ENCODE measurements around the gene HLX. TPM values are rescaled to one million over a fixed set of nuclear protein-coding genes. Genes with fewer than 3 reads are reported as not detected.

HLX gene
- polyA plus RNA-seq, 1 of the 3 experiments (the other 2 are of a cell fraction): 21.4 TPM

DNA sequence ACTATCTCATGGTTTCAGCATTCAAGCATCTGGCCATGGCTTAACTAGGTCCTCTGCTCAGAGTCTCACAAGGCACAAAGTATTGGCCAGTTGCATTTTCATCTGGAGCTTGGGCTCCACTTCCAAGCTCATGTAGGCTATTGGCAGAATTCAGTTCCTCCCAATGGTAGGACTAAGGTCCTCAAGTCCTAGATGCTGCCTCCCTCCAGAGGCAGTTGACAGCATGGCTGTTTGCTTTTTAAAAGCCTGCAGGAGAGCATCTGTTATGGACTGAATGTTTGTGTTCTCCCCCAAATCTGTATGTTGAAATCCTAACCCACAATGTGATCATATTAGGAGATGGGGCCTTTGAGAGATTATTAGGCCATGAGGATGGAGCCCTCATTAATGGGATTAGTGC, 38.0 kb upstream of the HLX start (continued):
- TF ChIP-seq, protein P1, sequence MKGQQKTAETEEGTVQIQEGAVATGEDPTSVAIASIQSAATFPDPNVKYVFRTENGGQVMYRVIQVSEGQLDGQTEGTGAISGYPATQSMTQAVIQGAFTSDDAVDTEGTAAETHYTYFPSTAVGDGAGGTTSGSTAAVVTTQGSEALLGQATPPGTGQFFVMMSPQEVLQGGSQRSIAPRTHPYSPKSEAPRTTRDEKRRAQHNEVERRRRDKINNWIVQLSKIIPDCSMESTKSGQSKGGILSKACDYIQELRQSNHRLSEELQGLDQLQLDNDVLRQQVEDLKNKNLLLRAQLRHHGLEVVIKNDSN (IDR thresholded peaks at IDR 0.05; ENCODE audit: borderline replicate concordance, low read depth): no peak
- no peak for TF ChIP-seq YY1 (IDR thresholded peaks at IDR 0.05; ENCODE audit: low read depth)
- no peak for TF ChIP-seq RAD21 (IDR thresholded peaks at IDR 0.05; ENCODE audit: low read length)
- TF ChIP-seq ELF1 (IDR thresholded peaks at IDR 0.05): no peak
- no peak for TF ChIP-seq SIN3A (IDR thresholded peaks at IDR 0.05; ENCODE audit: borderline replicate concordance, low read depth, low read length)
- no peak for TF ChIP-seq MXI1 (IDR thresholded peaks at IDR 0.05; ENCODE audit: low read depth, low read length)
- TF ChIP-seq, protein P2, sequence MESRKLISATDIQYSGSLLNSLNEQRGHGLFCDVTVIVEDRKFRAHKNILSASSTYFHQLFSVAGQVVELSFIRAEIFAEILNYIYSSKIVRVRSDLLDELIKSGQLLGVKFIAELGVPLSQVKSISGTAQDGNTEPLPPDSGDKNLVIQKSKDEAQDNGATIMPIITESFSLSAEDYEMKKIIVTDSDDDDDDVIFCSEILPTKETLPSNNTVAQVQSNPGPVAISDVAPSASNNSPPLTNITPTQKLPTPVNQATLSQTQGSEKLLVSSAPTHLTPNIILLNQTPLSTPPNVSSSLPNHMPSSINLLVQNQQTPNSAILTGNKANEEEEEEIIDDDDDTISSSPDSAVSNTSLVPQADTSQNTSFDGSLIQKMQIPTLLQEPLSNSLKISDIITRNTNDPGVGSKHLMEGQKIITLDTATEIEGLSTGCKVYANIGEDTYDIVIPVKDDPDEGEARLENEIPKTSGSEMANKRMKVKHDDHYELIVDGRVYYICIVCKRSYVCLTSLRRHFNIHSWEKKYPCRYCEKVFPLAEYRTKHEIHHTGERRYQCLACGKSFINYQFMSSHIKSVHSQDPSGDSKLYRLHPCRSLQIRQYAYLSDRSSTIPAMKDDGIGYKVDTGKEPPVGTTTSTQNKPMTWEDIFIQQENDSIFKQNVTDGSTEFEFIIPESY (IDR thresholded peaks at IDR 0.05; ENCODE audit: borderline replicate concordance, low read depth): no peak

GRCh38 chr1:220843481-220844011, 35.7 kb upstream of the HLX start:
- ChIA-PET POLR2A (no interaction called here), CTCF (interaction anchor here (1.2 to 1.4 kb wide), 2 partner anchors 29 to 67 kb away, joined by 3 read pairs; no protein-coding TSS in a partner anchor)
- Histone ChIP-seq H3K9me3 (no peaks in the 10 kb centered on the region), H4K20me1 (ENCODE audit: insufficient read depth) (no peaks in the 10 kb centered on the region), H3K27me3 (ENCODE audit: insufficient read depth) (no peaks in the 10 kb centered on the region), H2AFZ (ENCODE audit: low read depth) (no peak overlapping the region), H3K4me2 (no peak overlapping the region), H3K4me1 (ENCODE audit: control insufficient read depth in 1 of 2, insufficient read depth in 2 of 2, low read depth in 1 of 2, low read length in 1 of 2) (no peaks in the 10 kb centered on the region; a peak in 1 of 4 replicates), H3F3A (replicated peaks; ENCODE audit: insufficient read depth) (no peaks in the 10 kb centered on the region), H3K27ac (ENCODE audit: low read depth in 2 of 2, low read length in 1 of 2) (peak overlapping the region in 1 of 2 experiments; percentile 82; a peak in 2 of 4 replicates), H3K36me3 (replicated peaks in 1 of 2; ENCODE audit: control insufficient read depth in 1 of 2, insufficient read depth in 2 of 2, low read length in 1 of 2) (no peaks in the 10 kb centered on the region), H3K79me2 (ENCODE audit: insufficient read depth) (no peaks in the 10 kb centered on the region), H3K9me2 (no peaks in the 10 kb centered on the region), H3K4me3 (ENCODE audit: low read depth in 2 of 2, low read length in 1 of 2) (no peak overlapping the region), H3K9ac (no peak overlapping the region)
- DNase-seq: no peak
- 70% methylated on average over 6 of the region's 6 CpGs for WGBS (ENCODE audit: low lambda C conversion rate)
- TF ChIP-seq MAX (IDR thresholded peaks at IDR 0.05; ENCODE audit: low read depth) (no peak), RCOR1 (IDR thresholded peaks at IDR 0.05; ENCODE audit: low read length) (no peak), GABPA (IDR thresholded peaks at IDR 0.05; ENCODE audit: low read depth) (no peak), CHD2 (IDR thresholded peaks at IDR 0.05; ENCODE audit: low read length, partially characterized antibody) (no peak), SMC3 (IDR thresholded peaks at IDR 0.05; ENCODE audit: low read depth, low read length) (no peak), NRF1 (IDR thresholded peaks at IDR 0.05; ENCODE audit: low read depth, low read length) (no peak), FOSL2 (IDR thresholded peaks at IDR 0.05; ENCODE audit: borderline replicate concordance, low read depth) (no peak), RFX5 (IDR thresholded peaks at IDR 0.05; ENCODE audit: low read length) (no peak), SIN3A (IDR thresholded peaks at IDR 0.05; ENCODE audit: borderline replicate concordance, low read depth, low read length) (no peak), ELF1 (IDR thresholded peaks at IDR 0.05) (no peak), FOXJ3 (CRISPR knock-in tag; IDR thresholded peaks at IDR 0.05) (no peak), TCF12 (IDR thresholded peaks at IDR 0.05) (no peak), NFIC (IDR thresholded peaks at IDR 0.05; ENCODE audit: borderline replicate concordance) (no peak), MXI1 (IDR thresholded peaks at IDR 0.05; ENCODE audit: low read depth, low read length) (no peak)
- TF ChIP-seq, protein P2 (IDR thresholded peaks at IDR 0.05; ENCODE audit: borderline replicate concordance, low read depth): no peak
- TF ChIP-seq, protein P3, sequence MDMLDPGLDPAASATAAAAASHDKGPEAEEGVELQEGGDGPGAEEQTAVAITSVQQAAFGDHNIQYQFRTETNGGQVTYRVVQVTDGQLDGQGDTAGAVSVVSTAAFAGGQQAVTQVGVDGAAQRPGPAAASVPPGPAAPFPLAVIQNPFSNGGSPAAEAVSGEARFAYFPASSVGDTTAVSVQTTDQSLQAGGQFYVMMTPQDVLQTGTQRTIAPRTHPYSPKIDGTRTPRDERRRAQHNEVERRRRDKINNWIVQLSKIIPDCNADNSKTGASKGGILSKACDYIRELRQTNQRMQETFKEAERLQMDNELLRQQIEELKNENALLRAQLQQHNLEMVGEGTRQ (IDR thresholded peaks at IDR 0.05; ENCODE audit: borderline replicate concordance, low read depth, low read length): no peak

Data from SK-N-SH (cell line).